HepG2 (cell line): ENCODE results near the gene ACSL1. TPM values are rescaled to one million over a fixed set of nuclear protein-coding genes. Genes with fewer than 3 reads are reported as not detected.

ENCODE experiments used
- ATAC-seq: fragments of 200-7000 bp; cut with Tn5 transposase; 3 replicates; pipeline ENCODE4 v1.9.1; 2020; ENCODE audit warnings: mild to moderate bottlenecking, moderate library complexity
- BruUV-seq: library from RNA; stranded (reverse); fragments of 400-500 nt; replicated peaks from 2 replicates; lab custom pipeline; 2021; lab: Mats Ljungman, UMichigan
- CTCF ChIA-PET: fragments of 300-600 bp; formaldehyde crosslinking; extraction: SDS; loops from one replicate; lab custom pipeline; 2021; ENCODE audit warnings: low total read pairs, inconsistent platforms, low intra/inter-chr PET ratio; lab: Yijun Ruan, JAX
- POLR2A ChIA-PET: fragments of 350-600 bp; sonication (Branson Sonifier 250); formaldehyde crosslinking; loops from one replicate; lab custom pipeline; 2020; ENCODE audit warnings: antibody characterized with exemption, inconsistent platforms; lab: Yijun Ruan, JAX
- DNase-seq: peaks from one replicate; pipeline ENCODE4 v3.0.0-alpha.2; 2015; ENCODE audit warnings: low spot score
- FAIRE-seq: peaks from 3 replicates; lab custom pipeline; 2011; peaks lifted over from hg19 to GRCh38; lab: Jason Lieb, UNC
- H2AFZ ChIP-seq: one replicate; pipeline ENCODE4 v1.6.1; 2011; ENCODE audit warnings: low read length, inconsistent platforms
- H3K27ac ChIP-seq: fragments of 300-600 bp; 3 replicates; pipeline ENCODE4 v1.8.0; 2011; ENCODE audit warnings: mixed run types, mild to moderate bottlenecking, mixed read lengths, low read length, inconsistent platforms; ENCODE audit not compliant: insufficient read depth; ENCODE audit errors: extremely low read length
- H3K27me3 ChIP-seq, 2 experiments: fragments of 200-600 bp in 1 of 2; 2 replicates in 1 of 2; 3 replicates in 1 of 2; pipeline versions ENCODE4 v1.6.0 to v1.8.0; 2011; ENCODE audit warnings: low read length in 2 of 2, mild to moderate bottlenecking in 2 of 2, moderate library complexity in 2 of 2, inconsistent platforms in 1 of 2; ENCODE audit not compliant: insufficient read depth in 2 of 2, control insufficient read depth in 1 of 2
- H3K36me3 ChIP-seq, 2 experiments: fragments of 200-600 bp in 1 of 2; replicated peaks in 1 of 2; 2 replicates in 1 of 2; 3 replicates in 1 of 2; pipeline versions ENCODE4 v1.5.1 to v1.8.0; 2011; ENCODE audit warnings: low read length in 2 of 2, inconsistent platforms in 1 of 2; ENCODE audit not compliant: insufficient read depth in 2 of 2, control insufficient read depth in 1 of 2
- H3K4me1 ChIP-seq: 2 replicates; pipeline ENCODE4 v1.5.1; 2012; ENCODE audit warnings: low read length, inconsistent platforms; ENCODE audit not compliant: insufficient read depth
- H3K4me2 ChIP-seq: 2 replicates; pipeline ENCODE4 v1.6.0; 2011; ENCODE audit warnings: low read depth, low read length, inconsistent platforms
- H3K4me3 ChIP-seq, 3 experiments: fragments of 200-600 bp in 1 of 3; sonication (generic), shearing (Covaris generic) in 1 of 3; replicated peaks in 1 of 3; 2 replicates each; pipeline ENCODE4 v1.5.1; 2011 to 2016; ENCODE audit warnings: low read length in 3 of 3, inconsistent platforms in 2 of 3, low read depth in 2 of 3, mild to moderate bottlenecking in 2 of 3, control low read depth in 1 of 3, mixed read lengths in 1 of 3; ENCODE audit not compliant: insufficient read depth in 1 of 3
- H3K79me2 ChIP-seq: one replicate; pipeline ENCODE4 v1.6.1; 2011; ENCODE audit warnings: low read length, inconsistent platforms; ENCODE audit not compliant: insufficient read depth
- H3K9ac ChIP-seq: 2 replicates; pipeline ENCODE4 v1.6.0; 2011; ENCODE audit warnings: mild to moderate bottlenecking, low read depth, low read length, inconsistent platforms; ENCODE audit not compliant: insufficient read depth
- H3K9me3 ChIP-seq: 2 replicates; pipeline ENCODE4 v1.5.1; 2012; ENCODE audit warnings: mild to moderate bottlenecking, low read length
- H4K20me1 ChIP-seq: 2 replicates; pipeline ENCODE4 v1.6.0; 2011; ENCODE audit warnings: inconsistent platforms, mild to moderate bottlenecking, low read length, moderate library complexity; ENCODE audit not compliant: insufficient read depth
- ATF7 ChIP-seq, 2 experiments: fragments of 450-650 bp in 1 of 2; sonication (generic) in 1 of 2; formaldehyde crosslinking in 1 of 2; IDR thresholded peaks; 2 replicates each; pipeline versions ENCODE4 v1.4.0 to v1.6.1; 2016 to 2020; ENCODE audit warnings: antibody characterized with exemption in 1 of 2, mild to moderate bottlenecking in 1 of 2, missing genetic modification reagents in 1 of 2
- BRF2 ChIP-seq: sonication (generic); formaldehyde crosslinking; IDR thresholded peaks from 2 replicates; pipeline ENCODE4 v1.8.1; 2022; ENCODE audit warnings: mild to moderate bottlenecking, missing genetic modification reagents
- FOXP1 ChIP-seq, 2 experiments: fragments of 450-650 bp in 1 of 2; IDR thresholded peaks; 2 replicates each; pipeline ENCODE4 v1.6.1; 2017 to 2018; ENCODE audit warnings: antibody characterized with exemption in 1 of 2
- HHEX ChIP-seq: IDR thresholded peaks from 2 replicates; pipeline ENCODE4 v1.6.1; 2016; ENCODE audit warnings: control low read depth
- RBM22 ChIP-seq: fragments of 200-400 bp; formaldehyde crosslinking; optimal IDR thresholded peaks from 2 replicates; pipeline ENCODE3; 2017; ENCODE audit warnings: mild to moderate bottlenecking, low read length, moderate library complexity
- SALL1 ChIP-seq: sonication (generic); formaldehyde crosslinking; IDR thresholded peaks from 2 replicates; pipeline ENCODE4 v1.8.0; 2022; ENCODE audit warnings: mild to moderate bottlenecking, missing genetic modification reagents
- SOX6 ChIP-seq, 2 experiments: fragments of 450-650 bp in 1 of 2; sonication (generic) in 1 of 2; formaldehyde crosslinking in 1 of 2; IDR thresholded peaks; 2 replicates each; pipeline versions ENCODE4 v1.4.0 to v1.6.1; 2017 to 2020; ENCODE audit warnings: antibody characterized with exemption in 1 of 2, mild to moderate bottlenecking in 1 of 2, missing genetic modification reagents in 1 of 2
- ZFP36L2 ChIP-seq: sonication (generic); formaldehyde crosslinking; IDR thresholded peaks from 2 replicates; pipeline ENCODE4 v1.4.0; 2020; ENCODE audit warnings: missing genetic modification reagents
- ZFP37 ChIP-seq: sonication (generic); formaldehyde crosslinking; IDR thresholded peaks from 2 replicates; pipeline ENCODE4 v1.4.0; 2020; ENCODE audit warnings: missing genetic modification reagents, borderline replicate concordance
- ZNF569 ChIP-seq: sonication (generic); formaldehyde crosslinking; IDR thresholded peaks from 2 replicates; pipeline ENCODE4 v1.5.0; 2020; ENCODE audit warnings: mild to moderate bottlenecking, missing genetic modification reagents, moderate library complexity, borderline replicate concordance
- ZNF580 ChIP-seq: IDR thresholded peaks from 2 replicates; pipeline ENCODE4 v1.6.1; 2016; ENCODE audit warnings: low read depth, borderline replicate concordance
- ZNF678 ChIP-seq: sonication (generic); formaldehyde crosslinking; IDR thresholded peaks from 2 replicates; pipeline ENCODE4 v1.4.0; 2020; ENCODE audit warnings: mild to moderate bottlenecking, missing genetic modification reagents
- WGBS: methylation state at CpG from one replicate; pipeline ENCODE4 v1.1.6; 2017; ENCODE audit warnings: low lambda C conversion rate; 5-methylcytosine and 5-hydroxymethylcytosine counted together
- in situ Hi-C: cut with HindIII; loops from 2 replicates; pipeline ENCODE4 v1.10.0; 2017; ENCODE audit warnings: low pct_unique_long_range_greater_than_20kb; ENCODE audit not compliant: extremely low pct_ligation_motif_present
- intact Hi-C: fragments of 100-400 bp; cut with micrococcal nuclease; formaldehyde crosslinking; loops from one replicate; pipeline ENCODE4 v1.10.0; 2022; ENCODE audit not compliant: unreplicated experiment
- polyA plus RNA-seq, 8 experiments: library from polyadenylated mRNA; depleted of rRNA in 3 of 8; stranded (reverse) in 7 of 8; unstranded in 1 of 8; fragments of >200 nt; fragmentation: Illumina TruSeq in 4 of 8; extraction: Trizol in 4 of 8; gene quantifications; 2 replicates each; pipeline versions ENCODE4 v1.2.1 to v1.2.3, GENCODE V29; 2011 to 2016; ENCODE audit warnings: low read depth in 4 of 8, missing spikeins in 1 of 8, mixed read lengths in 1 of 8; ENCODE audit not compliant: insufficient read depth in 1 of 8
- total RNA-seq, 5 experiments: library from RNA; depleted of rRNA; stranded (reverse); fragments of >200 nt; fragmentation: Illumina TruSeq; extraction: Trizol; gene quantifications; 2 replicates each; pipeline ENCODE4 v1.2.3, GENCODE V29; 2016; ENCODE audit warnings: low read depth in 1 of 5

ACSL1 gene
- total and polyA plus RNA-seq, 2 of the 13 experiments (the other 11 are each of a cell fraction or from before 2014, with no cell fraction given): 10.0 to 29.8 TPM

GRCh38 chr4:184794470-184794869, 31.3 kb downstream of the ACSL1 start (continued):
- TF ChIP-seq SALL1 (CRISPR knock-in tag) (no peak), ZFP37 (CRISPR knock-in tag) (no peak), ZFP36L2 (CRISPR knock-in tag) (no peak), HHEX (CRISPR knock-in tag) (no peak), BRF2 (no peak), FOXP1 (IDR thresholded peaks at IDR 0.05) (no peak), FOXP1 (CRISPR knock-in tag; IDR thresholded peaks at IDR 0.05) (no peak), ZNF580 (CRISPR knock-in tag) (no peak), ZNF569 (CRISPR knock-in tag) (no peak), ZNF678 (no peak)

GRCh38 chr4:184793735-184794355, 31.9 kb downstream of the ACSL1 start:
- H3K9ac ChIP-seq: no peak overlapping the region
- no peak for TF ChIP-seq ATF7 (IDR thresholded peaks at IDR 0.05)
- no peak for TF ChIP-seq ATF7 (CRISPR knock-in tag; IDR thresholded peaks at IDR 0.05)
- TF ChIP-seq SOX6 (IDR thresholded peaks at IDR 0.05): no peak
- no peak for TF ChIP-seq SOX6 (CRISPR knock-in tag; IDR thresholded peaks at IDR 0.05)
- no peak for TF ChIP-seq RBM22
- POLR2A ChIA-PET: no interaction called here
- no TSS peak for BruUV-seq
- no peaks in the 10 kb centered on the region for H4K20me1 ChIP-seq
- H3K27me3 ChIP-seq: no peaks in the 10 kb centered on the region
- ATAC-seq (no peak), FAIRE-seq (no peak), DNase-seq (no peak)
- H3K4me2 ChIP-seq: no peak overlapping the region
- in situ Hi-C loops: no loop called here
- H3K27ac ChIP-seq: no peak overlapping the region
- intact Hi-C loops: no loop called here
- no peak overlapping the region for H2AFZ ChIP-seq
- CTCF ChIA-PET: no interaction called here
- no peaks in the 10 kb centered on the region for H3K9me3 ChIP-seq
- no peak overlapping the region for H3K4me3 ChIP-seq
- no peaks in the 10 kb centered on the region for H3K79me2 ChIP-seq
- H3K4me1 ChIP-seq: no peaks in the 10 kb centered on the region
- H3K36me3 ChIP-seq: peaks cover 0 to 7% of the 10 kb centered on the region in 2 experiments; a peak in 2 of 5 replicates
- 64% methylated on average over 9 of the region's 9 CpGs for WGBS
